Small intestine (tissue), 7 donors: ENCODE measurements around the gene PACSIN1. TPM values are rescaled to one million over a fixed set of nuclear protein-coding genes. Genes with fewer than 3 reads are reported as not detected.

Experiments used
- DNase-seq, 2 donors: peaks; one replicate each; pipeline versions ENCODE4 v3.0.0 to v3.0.0-alpha.2; 2013
- FAIRE-seq: peaks from 2 replicates; lab custom pipeline; 2012; peaks lifted over from hg19 to GRCh38; lab: Jason Lieb, UNC
- H3K27ac ChIP-seq, 3 donors: one replicate each; pipeline ENCODE4 v1.5.1; 2013; ENCODE audit warnings: low read length in 2 of 3, mild to moderate bottlenecking in 2 of 3, control low read depth in 1 of 3, inconsistent platforms in 1 of 3, low read depth in 1 of 3, moderate library complexity in 1 of 3
- H3K27me3 ChIP-seq, 3 donors: one replicate each; pipeline ENCODE4 v1.6.1; 2013; ENCODE audit warnings: low read length in 3 of 3, inconsistent platforms in 1 of 3; ENCODE audit not compliant: control insufficient read depth in 3 of 3, insufficient read depth in 3 of 3
- H3K36me3 ChIP-seq, 3 donors: one replicate each; pipeline ENCODE4 v1.6.1; 2013; ENCODE audit warnings: low read length in 3 of 3, inconsistent platforms in 1 of 3, low read depth in 1 of 3, mild to moderate bottlenecking in 1 of 3, moderate library complexity in 1 of 3; ENCODE audit not compliant: control insufficient read depth in 3 of 3, insufficient read depth in 2 of 3
- H3K4me1 ChIP-seq, 3 donors: one replicate each; pipeline ENCODE4 v1.6.1; 2013; ENCODE audit warnings: low read length in 2 of 3, inconsistent platforms in 1 of 3, low read depth in 1 of 3, mild to moderate bottlenecking in 1 of 3, moderate library complexity in 1 of 3; ENCODE audit not compliant: control insufficient read depth in 3 of 3, insufficient read depth in 2 of 3
- H3K4me3 ChIP-seq, 3 donors: one replicate each; pipeline ENCODE4 v1.5.1; 2013; ENCODE audit warnings: low read length in 3 of 3, control low read depth in 1 of 3, inconsistent platforms in 1 of 3, low read depth in 1 of 3, mild to moderate bottlenecking in 1 of 3, moderate library complexity in 1 of 3
- H3K9me3 ChIP-seq, 2 donors: one replicate each; pipeline ENCODE4 v1.6.1; 2013; ENCODE audit warnings: low read depth in 1 of 2, low read length in 1 of 2; ENCODE audit not compliant: control insufficient read depth in 2 of 2, insufficient read depth in 1 of 2
- WGBS, 3 donors: extraction: QIAGEN DNeasy Blood & Tissue Kit; methylation state at CpG; one replicate each; pipeline ENCODE4 v1.1.7; 2013; 5-methylcytosine and 5-hydroxymethylcytosine counted together
- polyA plus RNA-seq, 4 donors: library from polyadenylated mRNA; stranded (reverse) in 3 of 4; unstranded in 1 of 4; fragments of 200-250 nt in 3 of 4; fragments of 120-200 nt in 1 of 4; gene quantifications; one replicate each; pipeline versions ENCODE4 v1.2.1 to v1.2.3, GENCODE V29; 2013
- donor health status: healthy with polysubstance abuse.
- donor health status: control.
- donor health status: control.
- donor health status: Bipolar disorder and iron deficiency.
- donor health status: healthy.

Gene PACSIN1
- polyA plus RNA-seq, 4 donors: 0.19 to 1.6 TPM; not detected in 2

- FAIRE-seq (no peak), DNase-seq (no peak)
- Histone ChIP-seq H3K9me3 (no peaks in the 10 kb centered on the region), H3K4me1 (peaks cover 0 to 8% (median 0%) of the 10 kb centered on the region in 3 donors), H3K27me3 (no peaks in the 10 kb centered on the region), H3K27ac (no peak overlapping the region), H3K4me3 (no peak overlapping the region), H3K36me3 (no peaks in the 10 kb centered on the region)
- WGBS, 3 donors: 81 to 86% (median 82%) methylated on average over 8 of the region's 8 CpGs
Observed at GRCh38 chr6:34523441-34524206, 57.7 kb downstream of the PACSIN1 start.

GRCh38 chr6:34524499-34524898 lies 58.6 kb downstream of the PACSIN1 start:
- H3K4me3 ChIP-seq: no peak overlapping the region
- H3K4me1 ChIP-seq: peaks cover 0 to 8% (median 0%) of the 10 kb centered on the region in 3 donors
- H3K9me3 ChIP-seq: no peaks in the 10 kb centered on the region
- H3K36me3 ChIP-seq: no peaks in the 10 kb centered on the region
- FAIRE-seq (no peak), DNase-seq (no peak)
- 54 to 75% (median 66%) methylated on average over 5 of the region's 5 CpGs for WGBS, 3 donors
- H3K27ac ChIP-seq: no peak overlapping the region
- no peaks in the 10 kb centered on the region for H3K27me3 ChIP-seq

- FAIRE-seq: no peak
- no peak for DNase-seq
- WGBS, 3 donors: 82 to 90% (median 87%) methylated on average over 5 of the region's 5 CpGs
- H3K4me1 ChIP-seq: peaks cover 0 to 8% (median 0%) of the 10 kb centered on the region in 3 donors
- H3K27me3 ChIP-seq: no peaks in the 10 kb centered on the region
- no peak overlapping the region for H3K27ac ChIP-seq
- H3K36me3 ChIP-seq: no peaks in the 10 kb centered on the region
- no peak overlapping the region for H3K4me3 ChIP-seq
- H3K9me3 ChIP-seq: no peaks in the 10 kb centered on the region
Observed at GRCh38 chr6:34524971-34525370, 59.1 kb downstream of the PACSIN1 start.

- Histone ChIP-seq H3K4me1 (peaks cover 0 to 8% (median 0%) of the 10 kb centered on the region in 3 donors), H3K36me3 (no peaks in the 10 kb centered on the region), H3K4me3 (no peak overlapping the region), H3K9me3 (no peaks in the 10 kb centered on the region), H3K27me3 (no peaks in the 10 kb centered on the region), H3K27ac (no peak overlapping the region)
- 90 to 94% (median 94%) methylated on average over 13 of the region's 13 CpGs for WGBS, 3 donors
- FAIRE-seq (no peak), DNase-seq (no peak)
Observed at GRCh38 chr6:34525431-34526175, 59.7 kb downstream of the PACSIN1 start.

- 74 to 78% (median 78%) methylated on average over 22 to 23 of the region's 23 CpGs for WGBS, 3 donors
- Histone ChIP-seq H3K27me3 (no peaks in the 10 kb centered on the region), H3K36me3 (no peaks in the 10 kb centered on the region), H3K4me3 (peak overlapping the region in 1 of 3 donors; percentile 11), H3K4me1 (peaks cover 0 to 8% (median 0%) of the 10 kb centered on the region in 3 donors), H3K9me3 (no peaks in the 10 kb centered on the region), H3K27ac (no peak overlapping the region)
- FAIRE-seq (no peak), DNase-seq (no peak)
Observed at GRCh38 chr6:34526241-34526972, 60.5 kb downstream of the PACSIN1 start.

GRCh38 chr6:34526992-34527728 lies 61.3 kb downstream of the PACSIN1 start:
- DNase-seq (peak; percentile 90 to 95), FAIRE-seq (no peak)
- WGBS, 3 donors: 5 to 6% (median 5%) methylated on average over 42 to 53 of the region's 53 CpGs
- H3K27me3 ChIP-seq: no peaks in the 10 kb centered on the region
- H3K36me3 ChIP-seq: no peaks in the 10 kb centered on the region
- H3K4me3 ChIP-seq: peak overlapping the region in 1 of 3 donors; percentile 11
- no peaks in the 10 kb centered on the region for H3K9me3 ChIP-seq
- no peak overlapping the region for H3K27ac ChIP-seq
- H3K4me1 ChIP-seq: peaks cover 0 to 8% (median 0%) of the 10 kb centered on the region in 3 donors

- DNase-seq (no peak), FAIRE-seq (no peak)
- H3K27ac ChIP-seq: no peak overlapping the region
- H3K27me3 ChIP-seq: no peaks in the 10 kb centered on the region
- H3K36me3 ChIP-seq: no peaks in the 10 kb centered on the region
- peaks cover 0 to 8% (median 0%) of the 10 kb centered on the region in 3 donors for H3K4me1 ChIP-seq
- no peaks in the 10 kb centered on the region for H3K9me3 ChIP-seq
- WGBS, 3 donors: 88 to 89% (median 88%) methylated on average over 12 of the region's 12 CpGs
- no peak overlapping the region for H3K4me3 ChIP-seq
Observed at GRCh38 chr6:34527751-34528670, 62.1 kb downstream of the PACSIN1 start.
